TTC549 (cell line): Measurements from ENCODE around the gene CLRN3.

Experiments used
- FAIRE-seq: peaks from 2 replicates; lab custom pipeline; 2012; peaks lifted over from hg19 to GRCh38; lab: Jason Lieb, UNC

The CLRN3 gene

DNA sequence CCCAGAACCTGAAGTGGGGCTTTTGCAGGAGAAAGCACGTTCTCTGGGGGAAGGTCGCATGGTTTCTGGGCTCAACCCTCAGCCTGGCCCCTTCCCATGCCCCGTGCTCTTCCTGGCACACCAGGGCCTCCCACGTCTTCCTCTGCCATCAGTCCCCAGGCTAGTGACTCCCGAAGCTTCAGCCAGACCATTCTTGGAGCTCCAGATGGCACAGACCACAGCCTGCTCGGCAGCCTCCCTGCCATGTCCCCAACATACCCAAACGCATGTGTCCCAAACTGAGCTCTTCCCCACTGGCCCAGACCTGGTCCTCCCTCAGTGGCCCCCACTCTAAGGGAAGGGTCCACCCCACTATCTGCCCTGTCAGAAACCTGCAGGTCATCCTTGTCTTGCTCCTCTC is 47.0 kb downstream of the CLRN3 start:
- no peak for FAIRE-seq

DNA sequence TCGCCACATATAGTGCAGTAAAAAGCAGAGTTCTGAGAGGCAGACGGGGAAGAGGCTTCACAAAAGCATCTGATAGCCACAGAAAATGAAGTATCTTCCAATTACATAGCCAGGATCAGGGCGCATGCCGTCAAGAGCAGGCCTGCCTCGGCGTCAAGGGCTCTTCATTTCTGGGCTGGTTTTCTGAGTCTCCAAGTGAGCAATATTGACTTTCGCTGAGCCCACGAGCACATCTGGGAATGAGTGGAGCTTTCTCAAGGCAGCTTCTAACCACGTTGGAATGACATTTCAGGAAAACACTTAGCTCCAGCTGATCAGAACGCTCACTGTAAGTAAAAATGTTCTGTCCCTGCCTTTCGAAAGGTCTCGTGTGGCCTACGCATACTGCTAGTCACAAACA is 51.9 kb downstream of the CLRN3 start:
- FAIRE-seq, result no peak

DNA sequence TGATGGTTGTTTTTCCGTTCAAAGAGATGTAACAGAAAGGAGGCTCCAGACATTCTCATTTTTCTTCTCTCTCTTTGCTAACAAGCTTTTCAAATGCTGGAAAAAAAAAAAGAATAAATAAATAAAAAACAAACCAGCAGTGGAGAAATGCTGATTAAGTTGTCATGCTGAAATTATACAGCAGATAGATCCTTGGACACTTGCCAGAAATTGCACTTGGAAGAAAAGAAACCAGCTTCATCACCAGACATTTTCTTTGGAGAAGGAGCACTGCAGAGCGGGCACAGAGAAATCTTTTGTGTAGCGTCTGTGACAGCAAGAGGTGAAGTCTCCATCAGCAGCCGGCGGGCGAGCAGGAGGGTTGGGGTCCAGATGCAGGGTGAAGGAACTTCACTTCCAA is 55.8 kb downstream of the CLRN3 start:
- no peak for FAIRE-seq

DNA sequence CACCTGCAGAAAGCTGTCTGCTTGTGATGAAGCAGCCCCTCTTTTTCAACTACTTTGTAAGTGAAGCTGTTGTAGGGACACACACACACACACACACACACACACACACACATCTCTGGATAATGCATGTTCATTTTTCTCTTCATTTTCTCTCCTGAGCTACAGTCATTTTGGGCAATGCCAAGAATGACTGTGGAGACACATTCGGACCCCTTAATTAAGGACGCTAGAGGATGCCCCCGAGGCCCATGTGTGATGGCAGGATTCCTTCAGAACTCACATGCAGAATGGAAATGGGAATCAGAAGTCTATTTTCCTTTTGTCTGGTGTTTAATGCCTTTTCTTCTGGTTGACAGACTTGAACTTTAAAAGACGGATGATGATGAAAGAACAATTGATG is 56.6 kb downstream of the CLRN3 start:
- FAIRE-seq, result no peak

DNA sequence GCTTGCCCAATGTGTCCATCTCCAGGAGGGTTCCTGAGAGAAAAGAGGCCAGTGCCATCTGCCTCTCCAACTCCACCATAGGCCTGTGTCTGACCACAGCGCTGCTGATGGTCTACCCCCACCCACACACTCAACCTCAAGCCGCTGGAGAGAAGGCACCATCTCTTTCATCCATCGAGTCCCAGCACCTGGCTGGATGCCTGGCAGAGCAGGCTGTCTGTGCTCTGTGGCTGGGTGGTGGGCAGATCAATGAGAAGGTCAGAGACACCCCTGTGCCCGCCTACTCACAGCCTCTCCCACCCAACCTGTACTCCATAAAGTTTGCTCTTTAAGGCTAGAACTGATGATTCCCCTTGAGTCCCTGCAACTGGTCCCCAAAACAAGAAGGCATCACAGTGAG is 58.0 kb downstream of the CLRN3 start:
- FAIRE-seq, result no peak

DNA sequence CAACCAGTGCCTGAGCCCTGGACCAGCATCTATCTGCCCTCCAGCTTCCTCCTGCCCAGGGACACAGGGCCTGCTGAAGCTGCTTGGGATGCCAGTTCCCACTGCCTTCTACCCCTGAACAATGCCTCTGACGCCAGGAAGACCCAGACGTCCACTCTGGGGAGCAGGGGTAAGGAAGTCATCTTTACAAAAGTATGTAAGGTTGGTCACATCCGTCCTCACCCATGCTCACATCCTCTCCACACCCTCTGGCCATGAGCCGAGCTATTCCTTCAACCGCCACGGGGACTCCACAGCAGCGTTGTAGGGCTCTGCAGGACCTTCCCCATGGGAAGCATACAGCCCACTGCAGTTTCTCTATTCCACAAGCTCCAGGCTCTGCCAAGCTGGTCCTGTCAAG is 58.5 kb downstream of the CLRN3 start:
- no peak for FAIRE-seq

DNA sequence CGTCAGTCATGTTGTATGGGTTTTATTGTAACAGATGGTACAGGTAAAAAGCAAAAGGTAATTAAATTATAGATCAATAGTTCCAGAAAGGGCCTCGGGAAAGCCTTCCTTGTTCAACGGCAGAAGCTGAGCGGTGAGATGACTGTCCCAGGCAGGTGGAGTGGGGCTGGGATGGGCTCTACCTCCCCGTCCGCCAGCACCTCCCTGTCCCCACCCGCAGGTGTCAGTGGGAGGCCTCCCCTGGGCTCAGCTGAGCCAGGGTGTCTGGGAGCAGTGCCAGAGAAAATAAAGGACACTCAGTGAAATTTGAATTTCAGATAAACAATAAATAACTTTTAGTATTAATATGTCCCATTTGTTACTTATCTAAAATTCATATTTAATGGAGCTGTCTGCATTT is 58.9 kb downstream of the CLRN3 start:
- no peak for FAIRE-seq

DNA sequence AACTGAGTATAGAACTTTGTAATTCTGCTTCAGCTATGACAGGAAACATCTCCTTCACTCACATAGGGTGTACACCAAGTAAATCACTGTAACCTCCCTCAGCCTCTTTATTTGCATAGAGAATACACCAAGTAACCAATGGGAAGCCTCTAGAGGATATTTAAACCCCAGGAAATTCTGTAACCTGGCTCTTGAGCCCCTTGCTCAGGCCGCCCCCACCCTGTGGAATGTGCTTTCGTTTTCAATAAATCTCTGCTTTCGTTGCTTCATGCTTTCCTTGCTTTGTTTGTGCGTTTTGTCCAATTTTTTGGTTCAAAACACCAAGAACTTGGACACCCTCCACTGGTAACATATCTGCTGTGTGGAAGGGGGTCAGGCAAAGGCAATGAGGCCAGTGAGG is 60.2 kb downstream of the CLRN3 start:
- no peak for FAIRE-seq

DNA sequence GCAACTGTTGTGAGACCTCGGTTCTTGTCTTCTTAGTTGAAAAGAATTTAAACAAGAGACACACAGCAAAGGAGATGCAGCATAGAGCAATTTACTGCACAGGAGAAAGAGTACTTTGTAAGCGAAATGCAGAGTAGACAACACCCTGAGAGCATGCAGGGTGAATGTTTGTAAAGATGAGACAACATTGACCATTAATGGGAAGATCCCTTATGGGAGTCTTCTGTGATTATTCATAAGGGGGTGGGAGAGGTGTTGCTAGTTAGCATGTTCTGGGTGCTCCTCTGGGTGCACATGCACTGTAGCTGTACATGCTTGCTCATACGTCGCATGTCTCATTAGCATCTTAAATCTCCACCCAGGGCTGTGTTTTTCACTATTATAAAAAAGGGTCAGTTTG is 62.3 kb downstream of the CLRN3 start:
- no peak for FAIRE-seq
